ENCODE data around the gene AGPAT1. TPM values are rescaled to one million over a fixed set of nuclear protein-coding genes. Genes with fewer than 3 reads are reported as not detected.

The AGPAT1 gene
- polyA plus RNA-seq, 2 of the 4 experiments (the other 2 are of a cell fraction): 29.4 to 40.6 TPM

DNA sequence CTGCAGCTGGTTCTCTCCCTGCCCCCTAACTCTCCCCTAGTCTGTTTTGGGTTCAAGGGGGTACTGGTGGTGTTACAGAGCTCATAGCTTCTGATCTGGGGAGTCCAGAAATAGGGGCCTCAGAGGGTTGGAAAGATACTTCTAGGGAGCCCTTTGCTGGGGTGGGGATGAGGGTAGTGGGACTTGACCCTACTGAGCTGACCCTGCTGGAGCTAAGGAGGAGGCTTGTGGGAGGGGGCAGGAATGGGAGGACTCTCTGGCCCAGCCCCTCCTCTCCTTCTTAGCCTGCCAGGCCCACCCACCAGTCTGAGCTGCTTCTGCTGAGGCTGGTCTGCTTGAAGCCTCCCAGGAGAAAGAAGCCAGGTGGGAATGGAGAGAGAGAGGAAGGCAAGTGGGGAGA lies 11.6 kb downstream of the AGPAT1 start, which contains the start of gene EGFL8:
TSS of gene EGFL8 (plus strand) at position 301 of the 400 bp plus-strand sequence. CDS start 1,571 bp downstream, outside the sequence.
- H3K9me3 ChIP-seq: no peaks in the 10 kb centered on the region
- ChIA-PET POLR2A (no interaction called here), CTCF (interaction anchor here (0.9 to 1.3 kb wide), 6 partner anchors 8 to 45 kb away, joined by 3 to 5 read pairs (median 3); no protein-coding TSS in a partner anchor)
- H3K4me3 ChIP-seq: no peak within 1 kb of the TSS
- no peak within 1 kb of the TSS for H3K4me2 ChIP-seq
- ATAC-seq (no peak), FAIRE-seq (no peak), DNase-seq (ENCODE audit: low read depth in 1 of 2, low spot score in 1 of 2) (no peak)
- TF ChIP-seq HMGXB4 (CRISPR knock-in tag; IDR thresholded peaks at IDR 0.05; ENCODE audit: borderline replicate concordance) (no peak), JUN (IDR thresholded peaks at IDR 0.05) (no peak), EHMT2 (IDR thresholded peaks at IDR 0.05; ENCODE audit: low read depth) (no peak), EHF (CRISPR knock-in tag; IDR thresholded peaks at IDR 0.05) (no peak), RNF2 (IDR thresholded peaks at IDR 0.05; ENCODE audit: borderline replicate concordance, low read depth) (no peak), RCOR1 (IDR thresholded peaks at IDR 0.05; ENCODE audit: low read depth, low read length) (no peak), KDM1A (IDR thresholded peaks at IDR 0.05; ENCODE audit: low read depth) (no peak), HOXB5 (CRISPR knock-in tag; IDR thresholded peaks at IDR 0.05) (no peak), NPAS2 (CRISPR knock-in tag; IDR thresholded peaks at IDR 0.05; ENCODE audit: borderline replicate concordance) (no peak), KDM5A (IDR thresholded peaks at IDR 0.05) (no peak), CHD2 (IDR thresholded peaks at IDR 0.05; ENCODE audit: low read length, partially characterized antibody) (no peak), RARB (CRISPR knock-in tag; IDR thresholded peaks at IDR 0.05) (no peak), BCL3 (IDR thresholded peaks at IDR 0.05) (no peak), RFX5 (IDR thresholded peaks at IDR 0.05) (no peak)
- TF ChIP-seq, protein P1, sequence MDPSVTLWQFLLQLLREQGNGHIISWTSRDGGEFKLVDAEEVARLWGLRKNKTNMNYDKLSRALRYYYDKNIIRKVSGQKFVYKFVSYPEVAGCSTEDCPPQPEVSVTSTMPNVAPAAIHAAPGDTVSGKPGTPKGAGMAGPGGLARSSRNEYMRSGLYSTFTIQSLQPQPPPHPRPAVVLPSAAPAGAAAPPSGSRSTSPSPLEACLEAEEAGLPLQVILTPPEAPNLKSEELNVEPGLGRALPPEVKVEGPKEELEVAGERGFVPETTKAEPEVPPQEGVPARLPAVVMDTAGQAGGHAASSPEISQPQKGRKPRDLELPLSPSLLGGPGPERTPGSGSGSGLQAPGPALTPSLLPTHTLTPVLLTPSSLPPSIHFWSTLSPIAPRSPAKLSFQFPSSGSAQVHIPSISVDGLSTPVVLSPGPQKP (IDR thresholded peaks at IDR 0.05; ENCODE audit: low read depth, low read length): no peak
- TF ChIP-seq, protein P2, sequence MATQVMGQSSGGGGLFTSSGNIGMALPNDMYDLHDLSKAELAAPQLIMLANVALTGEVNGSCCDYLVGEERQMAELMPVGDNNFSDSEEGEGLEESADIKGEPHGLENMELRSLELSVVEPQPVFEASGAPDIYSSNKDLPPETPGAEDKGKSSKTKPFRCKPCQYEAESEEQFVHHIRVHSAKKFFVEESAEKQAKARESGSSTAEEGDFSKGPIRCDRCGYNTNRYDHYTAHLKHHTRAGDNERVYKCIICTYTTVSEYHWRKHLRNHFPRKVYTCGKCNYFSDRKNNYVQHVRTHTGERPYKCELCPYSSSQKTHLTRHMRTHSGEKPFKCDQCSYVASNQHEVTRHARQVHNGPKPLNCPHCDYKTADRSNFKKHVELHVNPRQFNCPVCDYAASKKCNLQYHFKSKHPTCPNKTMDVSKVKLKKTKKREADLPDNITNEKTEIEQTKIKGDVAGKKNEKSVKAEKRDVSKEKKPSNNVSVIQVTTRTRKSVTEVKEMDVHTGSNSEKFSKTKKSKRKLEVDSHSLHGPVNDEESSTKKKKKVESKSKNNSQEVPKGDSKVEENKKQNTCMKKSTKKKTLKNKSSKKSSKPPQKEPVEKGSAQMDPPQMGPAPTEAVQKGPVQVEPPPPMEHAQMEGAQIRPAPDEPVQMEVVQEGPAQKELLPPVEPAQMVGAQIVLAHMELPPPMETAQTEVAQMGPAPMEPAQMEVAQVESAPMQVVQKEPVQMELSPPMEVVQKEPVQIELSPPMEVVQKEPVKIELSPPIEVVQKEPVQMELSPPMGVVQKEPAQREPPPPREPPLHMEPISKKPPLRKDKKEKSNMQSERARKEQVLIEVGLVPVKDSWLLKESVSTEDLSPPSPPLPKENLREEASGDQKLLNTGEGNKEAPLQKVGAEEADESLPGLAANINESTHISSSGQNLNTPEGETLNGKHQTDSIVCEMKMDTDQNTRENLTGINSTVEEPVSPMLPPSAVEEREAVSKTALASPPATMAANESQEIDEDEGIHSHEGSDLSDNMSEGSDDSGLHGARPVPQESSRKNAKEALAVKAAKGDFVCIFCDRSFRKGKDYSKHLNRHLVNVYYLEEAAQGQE (IDR thresholded peaks at IDR 0.05): no peak
- H3K27ac ChIP-seq: no peak within 1 kb of the TSS
- H3K4me1 ChIP-seq: no peaks in the 10 kb centered on the region

GRCh38 chr6:32163559-32164258 lies 12.2 kb downstream of the AGPAT1 start:
- ChIA-PET CTCF (interaction anchor here (0.9 to 1.3 kb wide), 6 partner anchors 9 to 45 kb away, joined by 3 to 5 read pairs (median 3); no protein-coding TSS in a partner anchor), POLR2A (no interaction called here)
- no peak for TF ChIP-seq RARB (CRISPR knock-in tag; IDR thresholded peaks at IDR 0.05)
- no peak for TF ChIP-seq ZC3H11A (IDR thresholded peaks at IDR 0.05)
- no peak for TF ChIP-seq BHLHE40 (IDR thresholded peaks at IDR 0.05; ENCODE audit: low read depth, low read length)
- no peak for TF ChIP-seq USF2 (IDR thresholded peaks at IDR 0.05)
- no peak for TF ChIP-seq PHF8 (IDR thresholded peaks at IDR 0.05; ENCODE audit: borderline replicate concordance, low read depth)
- TF ChIP-seq HEYL (CRISPR knock-in tag; IDR thresholded peaks at IDR 0.05): no peak
- no peak for TF ChIP-seq NR3C1 (IDR thresholded peaks at IDR 0.05)
- no peak for TF ChIP-seq HOXB13 (CRISPR knock-in tag; IDR thresholded peaks at IDR 0.05; ENCODE audit: low read depth)
- TF ChIP-seq TP53 (CRISPR knock-in tag; IDR thresholded peaks at IDR 0.05): no peak
- no peak for TF ChIP-seq NFE2L2 (conservative IDR thresholded peaks at IDR 0.05; ENCODE audit: low read length)
- no peak for TF ChIP-seq ESRRA (IDR thresholded peaks at IDR 0.05; ENCODE audit: borderline replicate concordance, low read length)
- TF ChIP-seq PBX3 (IDR thresholded peaks at IDR 0.05): no peak

More at GRCh38 chr6:32163559-32164258, 12.2 kb downstream of the AGPAT1 start:
- ATAC-seq: no peak
- no peak for FAIRE-seq
- Histone ChIP-seq H3K4me1 (no peaks in the 10 kb centered on the region), H3K9me3 (no peaks in the 10 kb centered on the region), H3K27ac (no peak overlapping the region), H3K4me3 (no peak overlapping the region), H3K4me2 (no peak overlapping the region)
- WGBS (ENCODE audit: missing lambda C conversion rate): 93% methylated on average over 3 of the region's 7 CpGs
- DNase-seq (ENCODE audit: low read depth in 1 of 2, low spot score in 1 of 2): no peak
